HepG2 (cell line): ENCODE data around the gene TBC1D24. TPM values are rescaled to one million over a fixed set of nuclear protein-coding genes. Genes with fewer than 3 reads are reported as not detected.

ENCODE experiments used
- ELF1 ChIP-seq: sonication (generic); formaldehyde crosslinking; IDR thresholded peaks from 2 replicates; pipeline ENCODE4 v1.4.0; 2020; ENCODE audit warnings: missing genetic modification reagents
- GABPA ChIP-seq, 2 experiments: IDR thresholded peaks; 2 replicates each; pipeline ENCODE4 v1.6.1; 2011 to 2016; ENCODE audit warnings: low read depth in 2 of 2, low read length in 1 of 2, missing biosample characterization in 1 of 2, missing genetic modification characterization in 1 of 2
- HIC2 ChIP-seq: sonication (generic); formaldehyde crosslinking; IDR thresholded peaks from 2 replicates; pipeline ENCODE4 v1.9.0; 2022; ENCODE audit warnings: low read depth, missing genetic modification reagents
- HNF1B ChIP-seq: sonication (generic); formaldehyde crosslinking; IDR thresholded peaks from 2 replicates; pipeline ENCODE4 v1.5.1; 2020; ENCODE audit warnings: mild to moderate bottlenecking, moderate library complexity, missing genetic modification reagents
- KDM3A ChIP-seq: IDR thresholded peaks from 2 replicates; pipeline ENCODE4 v1.6.1; 2018; ENCODE audit warnings: low read depth, missing compliant biosample characterization
- MAFF ChIP-seq: IDR thresholded peaks from 2 replicates; pipeline ENCODE4 v1.6.1; 2011; ENCODE audit warnings: low read depth, low read length, improper control_type of control experiment
- MAX ChIP-seq: IDR thresholded peaks from 2 replicates; pipeline ENCODE4 v1.6.1; 2012; ENCODE audit warnings: inconsistent platforms
- REST ChIP-seq, 2 experiments: IDR thresholded peaks; 2 replicates each; pipeline ENCODE4 v1.6.1; 2011 to 2012; ENCODE audit warnings: low read length in 2 of 2, borderline replicate concordance in 1 of 2, low read depth in 1 of 2, mild to moderate bottlenecking in 1 of 2, moderate library complexity in 1 of 2
- TIGD3 ChIP-seq: sonication (generic); formaldehyde crosslinking; IDR thresholded peaks from 2 replicates; pipeline ENCODE4 v1.5.1; 2020; ENCODE audit warnings: mild to moderate bottlenecking, missing genetic modification reagents, borderline replicate concordance
- ZBTB33 ChIP-seq: sonication (generic); formaldehyde crosslinking; IDR thresholded peaks from 2 replicates; pipeline ENCODE4 v1.4.0; 2020; ENCODE audit warnings: missing genetic modification reagents
- ZNF589 ChIP-seq: sonication (generic); formaldehyde crosslinking; conservative IDR thresholded peaks from 2 replicates; pipeline ENCODE4 v1.8.0; 2022; ENCODE audit warnings: mild to moderate bottlenecking, moderate library complexity, missing genetic modification reagents
- ZNF614 ChIP-seq: IDR thresholded peaks from 2 replicates; pipeline ENCODE4 v1.6.1; 2018; ENCODE audit warnings: missing biosample characterization, missing genetic modification reagents, inconsistent platforms, borderline replicate concordance
- polyA plus RNA-seq, 8 experiments: library from polyadenylated mRNA; depleted of rRNA in 3 of 8; stranded (reverse) in 7 of 8; unstranded in 1 of 8; fragments of >200 nt; fragmentation: Illumina TruSeq in 4 of 8; extraction: Trizol in 4 of 8; gene quantifications; 2 replicates each; pipeline versions ENCODE4 v1.2.1 to v1.2.3, GENCODE V29; 2011 to 2016; ENCODE audit warnings: low read depth in 4 of 8, missing spikeins in 1 of 8, mixed read lengths in 1 of 8; ENCODE audit not compliant: insufficient read depth in 1 of 8
- total RNA-seq, 5 experiments: library from RNA; depleted of rRNA; stranded (reverse); fragments of >200 nt; fragmentation: Illumina TruSeq; extraction: Trizol; gene quantifications; 2 replicates each; pipeline ENCODE4 v1.2.3, GENCODE V29; 2016; ENCODE audit warnings: low read depth in 1 of 5

Gene TBC1D24
- total and polyA plus RNA-seq, 2 of the 13 experiments (the other 11 are each of a cell fraction or from before 2014, with no cell fraction given), result 7.7 to 13.7 TPM

GRCh38 chr16:2516391-2517240, 41.7 kb downstream of the TBC1D24 start (continued):
- TF ChIP-seq REST (IDR thresholded peaks at IDR 0.05; ENCODE audit: borderline replicate concordance in 1 of 2, low read depth in 1 of 2, low read length in 2 of 2), result no peak
- no peak for TF ChIP-seq GABPA (IDR thresholded peaks at IDR 0.05; ENCODE audit: low read depth, low read length)
- peak; percentile 66 for TF ChIP-seq GABPA (CRISPR knock-in tag; IDR thresholded peaks at IDR 0.05; ENCODE audit: low read depth)
- TF ChIP-seq ZBTB33 (CRISPR knock-in tag), result no peak
- no peak for TF ChIP-seq ZNF614 (CRISPR knock-in tag)
- no peak for TF ChIP-seq HNF1B (CRISPR knock-in tag)
- no peak for TF ChIP-seq MAFF
- no peak for TF ChIP-seq ZNF589 (CRISPR knock-in tag)
- TF ChIP-seq KDM3A, result no peak
- TF ChIP-seq MAX, result peak; percentile 50; the same call in 1 of the 2 replicates
- TF ChIP-seq TIGD3 (CRISPR knock-in tag), result no peak
- TF ChIP-seq ELF1 (CRISPR knock-in tag), result peak; percentile 18; the same call in 1 of the 2 replicates
- TF ChIP-seq HIC2 (CRISPR knock-in tag), result no peak
